HG03097 (cell line): ENCODE results near the gene PRSS38.

ENCODE experiments used
- ATAC-seq: cut with Tn5 transposase; IDR thresholded peaks from one replicate; pipeline ENCODE4 v1.9.1; 2021; ENCODE audit not compliant: unreplicated experiment, low FRiP score

The PRSS38 gene

DNA sequence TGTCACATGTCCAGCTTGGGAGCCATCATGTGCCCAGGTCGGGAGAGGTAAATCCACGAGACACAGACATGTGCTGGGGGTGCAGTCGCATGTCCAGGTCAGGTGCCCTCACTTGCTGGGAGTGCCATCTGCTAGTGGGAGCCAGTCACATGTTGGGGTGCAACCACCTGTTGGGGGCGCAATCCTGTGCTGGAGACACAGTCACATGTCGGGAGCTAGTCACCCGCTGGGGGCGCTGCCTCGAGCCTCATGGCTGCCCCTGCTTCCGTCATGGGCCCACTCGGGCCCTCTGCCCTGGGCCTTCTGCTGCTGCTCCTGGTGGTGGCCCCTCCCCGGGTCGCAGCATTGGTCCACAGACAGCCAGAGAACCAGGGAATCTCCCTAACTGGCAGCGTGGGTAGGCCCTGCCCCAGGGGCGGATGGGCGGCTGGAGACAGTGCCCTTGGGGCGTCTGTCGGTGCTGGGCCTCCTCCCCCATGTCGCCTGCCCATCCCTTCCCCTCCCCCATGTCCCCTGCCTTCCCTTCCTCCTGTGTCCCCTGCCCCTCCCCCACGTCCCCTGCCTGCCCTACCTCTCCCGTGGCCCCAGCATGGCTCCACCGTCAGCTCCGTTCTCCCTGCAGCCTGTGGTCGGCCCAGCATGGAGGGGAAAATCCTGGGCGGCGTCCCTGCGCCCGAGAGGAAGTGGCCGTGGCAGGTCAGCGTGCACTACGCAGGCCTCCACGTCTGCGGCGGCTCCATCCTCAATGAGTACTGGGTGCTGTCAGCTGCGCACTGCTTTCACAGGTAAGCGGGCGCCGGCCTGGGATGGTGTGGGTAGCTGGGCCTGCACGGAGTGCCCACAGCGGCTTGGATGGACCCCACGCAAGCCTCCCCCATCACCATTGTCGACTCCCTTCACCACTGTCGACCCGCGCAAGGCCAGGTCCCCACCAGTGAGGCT, at the start of gene PRSS38:
PRSS38 (plus strand) TSS at position 208 of the 942 bp plus-strand sequence; CDS start at position 250, 42 bp downstream.
- no peak for ATAC-seq

GRCh38 chr1:227766015-227766634, 49.4 kb upstream of the PRSS38 start:
- no peak for ATAC-seq

DNA sequence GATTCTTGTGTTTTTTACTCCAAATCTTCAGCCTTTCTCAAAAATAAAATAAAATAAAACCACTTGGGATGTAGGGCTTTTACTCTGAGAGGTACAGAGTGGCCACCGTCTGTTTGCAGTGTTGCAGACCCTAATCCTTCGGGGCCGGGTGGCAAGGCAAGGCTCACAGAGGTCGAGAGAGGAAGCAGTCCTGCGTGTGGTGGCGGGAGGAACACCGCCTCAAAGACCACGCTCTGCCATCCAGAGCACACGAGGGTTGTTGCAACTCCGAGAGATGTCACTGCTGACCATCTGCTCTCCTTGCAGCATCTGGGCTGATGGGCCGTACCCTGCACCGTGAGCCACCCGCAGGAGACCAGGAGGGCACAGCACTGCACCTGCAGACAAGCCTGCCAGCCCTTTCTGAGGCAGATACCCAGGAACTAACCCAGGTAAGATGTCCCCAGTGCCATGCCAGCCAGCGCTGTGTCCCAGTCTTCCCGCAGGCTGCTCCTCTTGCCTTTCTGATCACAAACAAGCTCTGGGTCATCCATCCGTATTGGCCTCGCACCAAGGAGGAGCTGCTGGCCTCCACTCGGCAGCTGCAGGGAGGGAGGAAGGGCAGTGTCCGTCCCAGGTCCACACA, 48.7 kb upstream of the PRSS38 start:
- no peak for ATAC-seq

- ATAC-seq = no peak
These were observed 47.9 kb upstream of the PRSS38 start for GRCh38 chr1:227767401-227768124.

- ATAC-seq = no peak
These were observed 47.4 kb upstream of the PRSS38 start for GRCh38 chr1:227768125-227768439.

DNA sequence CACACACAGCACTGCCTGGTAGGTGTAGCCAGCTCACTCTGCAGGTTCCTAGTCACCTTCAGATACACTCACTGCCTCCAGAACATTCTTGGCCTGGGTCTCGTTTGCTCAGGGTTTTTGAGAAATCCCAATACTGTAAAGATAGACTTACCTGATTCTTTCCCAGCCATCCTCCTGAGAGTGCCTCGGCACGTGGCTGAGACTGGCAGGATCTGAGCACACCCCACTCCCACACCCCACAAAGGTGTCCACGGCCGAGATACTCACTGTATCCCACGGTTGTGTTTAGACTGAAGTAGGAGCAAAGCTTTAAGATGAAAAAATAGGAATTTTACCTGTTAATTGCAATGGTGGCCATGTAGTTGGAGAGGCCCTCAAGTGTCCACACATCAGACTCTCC, 46.8 kb upstream of the PRSS38 start:
- ATAC-seq = no peak

DNA sequence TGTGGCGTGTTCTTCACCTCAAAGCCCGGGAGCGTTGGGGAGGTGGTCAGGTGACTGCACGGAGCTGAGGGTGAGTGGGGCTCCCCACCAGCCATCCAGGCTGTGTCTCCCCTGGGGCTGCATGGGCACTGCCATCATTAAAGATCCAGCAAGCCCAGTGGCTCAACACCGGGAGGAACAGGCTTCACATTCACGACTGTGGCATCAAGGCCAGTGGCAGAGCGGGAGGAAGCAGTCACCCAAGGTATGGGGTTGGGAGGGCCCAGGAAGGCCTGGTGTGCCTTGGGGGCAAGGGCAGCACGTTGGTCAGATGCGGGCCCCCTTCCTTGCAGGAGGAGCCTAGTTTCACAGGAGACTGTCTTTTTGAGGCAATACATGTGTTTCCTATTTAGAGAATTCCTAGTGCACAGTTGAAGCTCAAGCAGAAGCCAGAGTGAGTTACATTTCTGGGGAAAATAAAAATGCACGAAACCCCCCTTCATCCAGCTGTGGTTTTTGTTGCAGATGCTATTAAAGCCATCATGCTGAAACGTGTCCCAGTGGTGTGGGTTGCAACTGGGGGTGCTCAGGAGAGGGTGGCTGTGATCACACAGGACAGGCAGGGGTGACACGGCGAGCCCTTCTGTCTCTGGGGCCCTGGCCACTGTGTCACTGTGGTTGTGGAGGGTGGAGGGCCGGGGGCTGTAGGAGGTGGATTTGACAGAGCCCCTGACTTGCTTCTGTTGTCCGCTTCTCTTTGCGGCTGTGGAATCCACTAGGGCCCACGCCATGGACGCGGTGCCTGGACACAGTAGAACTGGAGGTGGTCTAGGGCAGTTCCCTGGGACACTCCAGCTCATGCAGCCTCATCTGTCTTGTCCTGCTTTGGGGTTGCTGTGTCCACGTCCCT, 46.2 kb upstream of the PRSS38 start:
- no peak for ATAC-seq

- no peak for ATAC-seq
These were observed 45.5 kb upstream of the PRSS38 start for GRCh38 chr1:227769936-227770494.

DNA sequence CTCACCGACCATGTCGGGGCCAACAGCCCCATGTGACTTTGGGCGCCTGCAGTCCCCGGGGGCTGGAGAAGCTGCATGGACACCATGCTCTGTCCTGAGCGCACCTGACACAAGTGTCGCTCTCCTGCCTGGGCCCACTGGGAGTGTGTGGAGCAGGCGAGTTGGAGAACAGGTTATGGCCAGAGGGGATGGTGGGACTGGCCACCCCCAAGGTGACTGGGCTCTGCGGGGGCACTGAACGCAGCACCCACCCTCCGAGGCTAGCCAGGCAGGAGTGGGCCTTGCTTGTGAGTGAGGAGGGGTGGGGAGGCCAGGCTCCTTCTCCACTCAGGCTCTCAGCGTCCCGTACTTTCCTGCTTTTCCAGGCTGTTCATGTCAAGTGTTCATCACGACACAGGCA, 44.7 kb upstream of the PRSS38 start:
- no peak for ATAC-seq

GRCh38 chr1:227771326-227771725, 44.1 kb upstream of the PRSS38 start:
- no peak for ATAC-seq

- no peak for ATAC-seq
These were observed 43.7 kb upstream of the PRSS38 start for GRCh38 chr1:227771771-227772170.

GRCh38 chr1:227773558-227773957, 41.9 kb upstream of the PRSS38 start:
- ATAC-seq = no peak

- no peak for ATAC-seq
These were observed 41.3 kb upstream of the PRSS38 start for GRCh38 chr1:227774051-227774731.

DNA sequence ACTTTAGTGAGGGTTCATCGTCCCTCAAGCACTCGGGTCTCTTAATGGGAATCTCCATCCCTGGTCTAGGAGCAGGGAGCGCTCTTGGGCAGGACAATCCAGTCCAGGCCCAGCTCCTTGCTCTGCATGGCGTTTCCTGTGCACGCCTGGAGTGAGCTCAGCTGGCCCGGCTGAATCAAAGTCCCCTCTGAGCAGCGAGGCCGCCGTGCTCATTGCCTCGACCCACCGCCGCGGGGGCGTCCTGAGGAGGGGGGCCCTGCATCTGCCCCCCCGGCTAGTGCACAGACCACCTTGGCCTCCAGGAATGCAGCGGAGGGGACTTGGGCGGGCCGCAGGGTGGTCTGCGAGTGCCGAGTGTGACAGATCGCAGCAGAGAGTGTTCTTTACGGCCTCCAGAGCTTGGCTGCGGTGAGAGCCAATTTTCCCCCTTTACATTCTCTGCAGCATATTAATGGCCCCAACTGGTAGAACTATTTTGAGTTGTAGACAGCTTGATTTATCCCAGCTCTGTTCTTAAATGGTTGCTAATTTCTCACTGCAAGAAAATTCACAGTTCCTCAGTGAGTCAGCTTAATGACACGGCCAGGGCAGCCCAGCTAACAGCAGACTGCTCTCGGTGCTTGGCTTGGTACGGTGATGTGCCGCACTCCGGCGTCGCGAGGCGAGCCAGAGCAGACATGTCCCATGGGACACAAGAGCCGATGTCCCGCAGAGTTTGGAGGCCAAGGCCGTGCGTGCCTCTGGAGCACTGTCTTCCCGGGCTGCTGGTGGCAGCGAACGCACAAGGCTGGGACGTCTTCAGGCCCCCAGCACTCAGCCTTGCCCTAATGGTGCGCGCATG, 40.4 kb upstream of the PRSS38 start:
- ATAC-seq = no peak

DNA sequence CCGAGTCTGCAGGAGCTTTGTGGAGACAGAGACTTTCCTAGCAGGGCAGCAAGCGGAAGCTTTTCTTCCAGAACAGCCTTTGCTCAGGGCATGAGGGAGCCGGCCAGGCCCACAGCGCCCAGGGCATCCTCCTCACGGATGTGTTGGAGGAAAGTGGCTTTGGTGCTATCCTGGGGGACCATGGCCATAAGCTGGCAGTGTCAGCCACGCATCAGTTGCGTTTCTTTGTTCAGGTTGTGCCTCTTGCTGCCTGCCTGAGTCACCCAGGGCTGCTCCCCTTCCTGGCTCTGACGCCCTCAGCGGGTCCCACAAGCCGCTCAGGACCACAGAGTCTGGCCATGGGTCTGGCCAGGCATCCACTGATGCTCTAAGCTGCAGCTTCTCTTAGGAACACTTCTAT, 39.6 kb upstream of the PRSS38 start:
- no peak for ATAC-seq

- no peak for ATAC-seq
These were observed 39.1 kb upstream of the PRSS38 start for GRCh38 chr1:227776331-227776771.

DNA sequence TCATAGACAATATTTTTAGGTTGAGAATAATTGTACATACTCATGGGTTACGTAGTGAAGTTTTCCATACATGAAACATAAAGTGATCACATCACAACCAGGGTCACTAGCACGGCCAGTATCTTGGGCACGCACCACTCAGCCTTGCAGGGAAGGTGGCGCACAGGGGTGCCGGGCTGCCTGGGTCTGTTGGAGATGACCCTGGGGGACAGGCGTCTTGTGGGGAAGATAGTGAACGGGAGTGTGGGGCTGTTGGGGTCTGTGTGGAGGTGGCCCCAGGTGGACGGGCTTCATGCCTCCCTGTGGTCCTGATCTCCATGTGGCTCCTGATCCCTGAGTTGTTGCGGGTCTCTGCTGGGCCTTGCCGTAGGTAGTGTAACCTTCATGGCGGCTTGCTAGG, 38.3 kb upstream of the PRSS38 start:
- ATAC-seq = no peak

GRCh38 chr1:227777646-227778045, 37.8 kb upstream of the PRSS38 start:
- ATAC-seq = no peak
